Activated CD8-positive, alpha-beta T cell treated with anti-CD3 and anti-CD28 coated beads for 36 hours (primary cell): ENCODE results near the gene UBE2Z. TPM values are rescaled to one million over a fixed set of nuclear protein-coding genes. Genes with fewer than 3 reads are reported as not detected.

Source experiments
- ATAC-seq: fragments of 200-7000 bp; cut with Tn5 transposase; one replicate; pipeline ENCODE4 v1.10.0; 2021; ENCODE audit warnings: mild to moderate bottlenecking, moderate library complexity
- CTCF ChIA-PET: fragments of 350-600 bp; sonication (Branson Sonifier 250); formaldehyde crosslinking; loops from one replicate; lab custom pipeline; 2021; ENCODE audit warnings: antibody characterized with exemption; lab: Charles Lee
- POLR2A ChIA-PET: fragments of 350-600 bp; sonication (Branson Sonifier 250); formaldehyde crosslinking; loops from one replicate; lab custom pipeline; 2021; ENCODE audit warnings: antibody characterized with exemption; lab: Charles Lee
- DNase-seq: peaks from one replicate; pipeline ENCODE4 v3.0.0-alpha.2; 2020
- H3K27ac Mint-ChIP-seq: one replicate; pipeline ENCODE4 v1.8.0; 2021; ENCODE audit warnings: mild to moderate bottlenecking, mixed read lengths
- H3K27me3 Mint-ChIP-seq: one replicate; pipeline ENCODE4 v1.8.0; 2021; ENCODE audit warnings: mixed read lengths
- H3K36me3 Mint-ChIP-seq: one replicate; pipeline ENCODE4 v1.8.0; 2021; ENCODE audit warnings: low read depth, mixed read lengths
- H3K4me1 Mint-ChIP-seq: one replicate; pipeline ENCODE4 v1.8.0; 2021; ENCODE audit warnings: low read depth, mixed read lengths
- H3K4me3 Mint-ChIP-seq: one replicate; pipeline ENCODE4 v1.8.0; 2021; ENCODE audit warnings: mild to moderate bottlenecking, moderate library complexity, mixed read lengths
- H3K9me3 Mint-ChIP-seq: one replicate; pipeline ENCODE4 v1.8.0; 2021; ENCODE audit warnings: mixed read lengths
- CTCF ChIP-seq: fragments of 200-600 bp; IDR thresholded peaks from one replicate; pipeline ENCODE4 v1.8.0; 2022; ENCODE audit warnings: antibody characterized with exemption, mild to moderate bottlenecking
- intact Hi-C: fragments of 100-400 bp; cut with micrococcal nuclease; formaldehyde crosslinking; loops from one replicate; pipeline ENCODE4 v1.10.0; 2022
- total RNA-seq, 2 experiments: library from RNA; stranded (reverse); gene quantifications; one replicate each; pipeline ENCODE4 v1.2.3, GENCODE V29; 2021

Gene UBE2Z
- 10 to 100 TPM; 71.1 to 74.3 TPM for total RNA-seq

- ATAC-seq (peak; percentile 85), DNase-seq (peak; percentile 92)
- POLR2A ChIA-PET = interaction anchor here (0.9 to 2.9 kb wide), 22 partner anchors 9 to 799 kb away, joined by 3 to 62 read pairs (median 4); partner anchors contain the start of genes ATP5MC1, IGF2BP1 and SNF8
- Mint-ChIP-seq H3K4me3 (peak within 1 kb of the TSS; percentile 92), H3K36me3 (peaks cover 40% of the 10 kb centered on the region), H3K4me1 (peaks cover 41% of the 10 kb centered on the region), H3K27me3 (no peaks in the 10 kb centered on the region), H3K27ac (peak within 1 kb of the TSS; percentile 97), H3K9me3 (no peaks in the 10 kb centered on the region)
- TF ChIP-seq CTCF = no peak
- intact Hi-C loops = no loop called here
- CTCF ChIA-PET = interaction anchor here (0.8 to 0.9 kb wide), 2 partner anchors 11 to 14 kb away, joined by 4 read pairs; no protein-coding TSS in a partner anchor
These were observed at the start of gene UBE2Z for GRCh38 chr17:48908047-48908843. Gene UBE2Z (plus strand): TSS chr17:48908407. CDS start chr17:48908504, 97 bp downstream.

GRCh38 chr17:48860034-48860433 lies 48.2 kb upstream of the UBE2Z start:
- no peak for TF ChIP-seq CTCF
- DNase-seq (no peak), ATAC-seq (no peak)
- no peaks in the 10 kb centered on the region for H3K9me3 Mint-ChIP-seq
- peaks cover 2% of the 10 kb centered on the region for H3K4me1 Mint-ChIP-seq
- H3K4me3 Mint-ChIP-seq = no peak overlapping the region
- no peak overlapping the region for H3K27ac Mint-ChIP-seq
- intact Hi-C loops = no loop called here
- no peaks in the 10 kb centered on the region for H3K27me3 Mint-ChIP-seq
- CTCF ChIA-PET = interaction anchor here (0.6 to 4.4 kb wide), 13 partner anchors 9 to 191 kb away, joined by 3 to 36 read pairs (median 4); no protein-coding TSS in a partner anchor
- H3K36me3 Mint-ChIP-seq = peaks cover 22% of the 10 kb centered on the region
- POLR2A ChIA-PET = no interaction called here

GRCh38 chr17:48860456-48860855 lies 47.8 kb upstream of the UBE2Z start:
- Mint-ChIP-seq H3K27me3 (no peaks in the 10 kb centered on the region), H3K27ac (peak overlapping the region; percentile 63), H3K4me3 (no peak overlapping the region), H3K36me3 (peaks cover 22% of the 10 kb centered on the region), H3K4me1 (peaks cover 2% of the 10 kb centered on the region), H3K9me3 (no peaks in the 10 kb centered on the region)
- intact Hi-C loops = no loop called here
- TF ChIP-seq CTCF = no peak
- no peak for ATAC-seq
- POLR2A ChIA-PET = interaction anchor here (0.6 kb wide), 1 partner anchor 49 kb away, joined by 3 read pairs; no protein-coding TSS in a partner anchor
- CTCF ChIA-PET = interaction anchor here (0.6 to 4.4 kb wide), 12 partner anchors 10 to 170 kb away, joined by 3 to 36 read pairs (median 4); partner anchors contain the start of gene SNF8
- DNase-seq = no peak

GRCh38 chr17:48868916-48869500 lies 39.2 kb upstream of the UBE2Z start:
- CTCF ChIA-PET = interaction anchor here (0.8 to 2.3 kb wide), 4 partner anchors 9 to 191 kb away, joined by 3 to 10 read pairs (median 6); no protein-coding TSS in a partner anchor
- H3K36me3 Mint-ChIP-seq = peaks cover 11% of the 10 kb centered on the region
- no peaks in the 10 kb centered on the region for H3K9me3 Mint-ChIP-seq
- no peak overlapping the region for H3K4me3 Mint-ChIP-seq
- POLR2A ChIA-PET = no interaction called here
- no peak overlapping the region for H3K27ac Mint-ChIP-seq
- H3K4me1 Mint-ChIP-seq = no peaks in the 10 kb centered on the region
- ATAC-seq (no peak), DNase-seq (no peak)
- no peaks in the 10 kb centered on the region for H3K27me3 Mint-ChIP-seq
- TF ChIP-seq CTCF = no peak
- intact Hi-C loops = no loop called here
